Mesendoderm (in vitro differentiated cells): ENCODE data around the gene TEX51.

Source experiments
- DNase-seq: peaks from one replicate; pipeline ENCODE4 v3.0.0; 2013
- H2AK5ac ChIP-seq: 2 replicates; pipeline ENCODE4 v1.6.1; 2013; ENCODE audit warnings: low read length, inconsistent platforms
- H2BK120ac ChIP-seq: 2 replicates; pipeline ENCODE4 v1.6.1; 2013; ENCODE audit warnings: low read depth, mild to moderate bottlenecking, low read length, moderate library complexity, mixed read lengths
- H2BK15ac ChIP-seq: replicated peaks from 2 replicates; pipeline ENCODE4 v1.6.1; 2013; ENCODE audit warnings: low read depth, mild to moderate bottlenecking, moderate library complexity
- H2BK5ac ChIP-seq: 2 replicates; pipeline ENCODE4 v1.6.1; 2013; ENCODE audit warnings: low read length, inconsistent platforms
- H3K18ac ChIP-seq: 2 replicates; pipeline ENCODE4 v1.6.1; 2013; ENCODE audit warnings: mild to moderate bottlenecking, low read length, mixed read lengths
- H3K23ac ChIP-seq: one replicate; pipeline ENCODE4 v1.6.1; 2013; ENCODE audit warnings: low read length
- H3K27ac ChIP-seq: 2 replicates; pipeline ENCODE4 v1.5.1; 2013; ENCODE audit warnings: low read depth, mild to moderate bottlenecking, inconsistent platforms, low read length, moderate library complexity
- H3K27me3 ChIP-seq: 2 replicates; pipeline ENCODE4 v1.6.1; 2013; ENCODE audit warnings: low read length, control low read depth, mild to moderate bottlenecking, inconsistent platforms; ENCODE audit not compliant: insufficient read depth, poor library complexity
- H3K36me3 ChIP-seq: 2 replicates; pipeline ENCODE4 v1.6.1; 2013; ENCODE audit warnings: low read length, inconsistent platforms; ENCODE audit not compliant: control insufficient read depth, insufficient read depth
- H3K4ac ChIP-seq: one replicate; pipeline ENCODE4 v1.6.1; 2013; ENCODE audit warnings: low read depth, mild to moderate bottlenecking, low read length, moderate library complexity
- H3K4me1 ChIP-seq: 2 replicates; pipeline ENCODE4 v1.6.1; 2013; ENCODE audit warnings: low read depth, low read length, inconsistent platforms; ENCODE audit not compliant: control insufficient read depth
- H3K4me2 ChIP-seq: 2 replicates; pipeline ENCODE4 v1.6.1; 2013; ENCODE audit warnings: low read length
- H3K4me3 ChIP-seq: 2 replicates; pipeline ENCODE4 v1.5.1; 2013; ENCODE audit warnings: mild to moderate bottlenecking, low read length
- H3K56ac ChIP-seq: one replicate; pipeline ENCODE4 v1.6.1; 2013; ENCODE audit warnings: low read length
- H3K79me1 ChIP-seq: 2 replicates; pipeline ENCODE4 v1.6.1; 2013; ENCODE audit warnings: low read length, inconsistent platforms
- H3K79me2 ChIP-seq: 2 replicates; pipeline ENCODE4 v1.6.1; 2013; ENCODE audit warnings: mild to moderate bottlenecking, low read length; ENCODE audit not compliant: control insufficient read depth, insufficient read depth
- H3K9ac ChIP-seq: 2 replicates; pipeline ENCODE4 v1.6.1; 2013; ENCODE audit warnings: low read length, inconsistent platforms
- H4K5ac ChIP-seq: one replicate; pipeline ENCODE4 v1.6.1; 2013; ENCODE audit warnings: low read length
- H4K8ac ChIP-seq: one replicate; pipeline ENCODE4 v1.6.1; 2013; ENCODE audit warnings: low read depth, mild to moderate bottlenecking, control low read depth, low read length, moderate library complexity
- WGBS: extraction: QIAGEN DNeasy Blood & Tissue Kit; methylation state at CpG from one replicate; pipeline ENCODE4 v1.1.7; 2013; ENCODE audit warnings: low lambda C conversion rate, missing lambda C conversion rate; ENCODE audit not compliant: insufficient coverage; ENCODE audit errors: extremely low coverage; 5-methylcytosine and 5-hydroxymethylcytosine counted together

Gene TEX51

GRCh38 chr2:126858991-126859390, 39.7 kb upstream of the TEX51 start:
- no peak overlapping the region for H3K23ac ChIP-seq
- no peak overlapping the region for H4K5ac ChIP-seq
- H3K56ac ChIP-seq: no peak overlapping the region
- H3K4me2 ChIP-seq: no peak overlapping the region
- no peak overlapping the region for H2BK120ac ChIP-seq
- no peak overlapping the region for H3K9ac ChIP-seq
- H3K4ac ChIP-seq: no peak overlapping the region
- H3K4me3 ChIP-seq: no peak overlapping the region
- H2AK5ac ChIP-seq: no peak overlapping the region
- H3K27ac ChIP-seq: no peak overlapping the region
- DNase-seq: no peak
- no peak overlapping the region for H4K8ac ChIP-seq
- no CpG with 5 or more reads among the region's 5 CpGs for WGBS
- no peaks in the 10 kb centered on the region for H3K4me1 ChIP-seq
- no peaks in the 10 kb centered on the region for H3K79me2 ChIP-seq
- no peaks in the 10 kb centered on the region for H3K27me3 ChIP-seq
- no peak overlapping the region for H3K18ac ChIP-seq
- no peak overlapping the region for H2BK5ac ChIP-seq
- no peak overlapping the region for H2BK15ac ChIP-seq
- H3K79me1 ChIP-seq: no peaks in the 10 kb centered on the region
- no peaks in the 10 kb centered on the region for H3K36me3 ChIP-seq

GRCh38 chr2:126859631-126860030, 39.1 kb upstream of the TEX51 start:
- Histone ChIP-seq H3K18ac (no peak overlapping the region), H2AK5ac (no peak overlapping the region), H3K79me2 (no peaks in the 10 kb centered on the region), H3K4ac (no peak overlapping the region), H3K23ac (no peak overlapping the region), H3K4me3 (no peak overlapping the region), H4K5ac (no peak overlapping the region), H3K36me3 (no peaks in the 10 kb centered on the region), H3K9ac (no peak overlapping the region), H3K4me1 (no peaks in the 10 kb centered on the region), H2BK15ac (no peak overlapping the region), H3K56ac (no peak overlapping the region), H3K27me3 (no peaks in the 10 kb centered on the region), H3K27ac (no peak overlapping the region), H2BK120ac (no peak overlapping the region), H3K4me2 (no peak overlapping the region), H4K8ac (no peak overlapping the region), H3K79me1 (no peaks in the 10 kb centered on the region), H2BK5ac (no peak overlapping the region)
- DNase-seq: no peak

GRCh38 chr2:126860385-126860784, 38.3 kb upstream of the TEX51 start:
- Histone ChIP-seq H4K5ac (no peak overlapping the region), H3K4me3 (no peak overlapping the region), H3K23ac (no peak overlapping the region), H2BK15ac (no peak overlapping the region), H2BK5ac (no peak overlapping the region), H3K18ac (no peak overlapping the region), H3K79me2 (no peaks in the 10 kb centered on the region), H3K4ac (no peak overlapping the region), H3K9ac (no peak overlapping the region), H3K56ac (no peak overlapping the region), H4K8ac (no peak overlapping the region), H2BK120ac (no peak overlapping the region), H2AK5ac (no peak overlapping the region), H3K4me1 (no peaks in the 10 kb centered on the region), H3K27me3 (no peaks in the 10 kb centered on the region), H3K79me1 (no peaks in the 10 kb centered on the region), H3K27ac (no peak overlapping the region), H3K4me2 (no peak overlapping the region), H3K36me3 (no peaks in the 10 kb centered on the region)
- DNase-seq: no peak
- no CpG with 5 or more reads among the region's 2 CpGs for WGBS

- Histone ChIP-seq H4K8ac (no peak overlapping the region), H3K9ac (no peak overlapping the region), H3K36me3 (no peaks in the 10 kb centered on the region), H3K27me3 (no peaks in the 10 kb centered on the region), H3K4me3 (no peak overlapping the region), H3K79me2 (no peaks in the 10 kb centered on the region), H3K18ac (no peak overlapping the region), H2BK15ac (no peak overlapping the region), H3K79me1 (no peaks in the 10 kb centered on the region), H3K4me2 (no peak overlapping the region), H3K56ac (no peak overlapping the region), H4K5ac (no peak overlapping the region), H3K4me1 (no peaks in the 10 kb centered on the region), H3K4ac (no peak overlapping the region), H3K27ac (no peak overlapping the region), H2BK120ac (no peak overlapping the region), H3K23ac (no peak overlapping the region), H2BK5ac (no peak overlapping the region), H2AK5ac (no peak overlapping the region)
- no CpG with 5 or more reads among the region's 1 CpG for WGBS
- DNase-seq: no peak
Measured at GRCh38 chr2:126862730-126863129, 36.0 kb upstream of the TEX51 start.

GRCh38 chr2:126863336-126864015, 35.2 kb upstream of the TEX51 start:
- H3K27ac ChIP-seq: no peak overlapping the region
- H3K4me2 ChIP-seq: no peak overlapping the region
- no CpG with 5 or more reads among the region's 5 CpGs for WGBS
- H3K79me2 ChIP-seq: no peaks in the 10 kb centered on the region
- DNase-seq: no peak
- no peak overlapping the region for H4K5ac ChIP-seq
- no peaks in the 10 kb centered on the region for H3K27me3 ChIP-seq
- H4K8ac ChIP-seq: no peak overlapping the region
- H3K79me1 ChIP-seq: no peaks in the 10 kb centered on the region
- no peak overlapping the region for H3K4me3 ChIP-seq
- H2BK15ac ChIP-seq: no peak overlapping the region
- H2BK120ac ChIP-seq: no peak overlapping the region
- no peak overlapping the region for H3K23ac ChIP-seq
- H3K4ac ChIP-seq: no peak overlapping the region
- H3K36me3 ChIP-seq: no peaks in the 10 kb centered on the region
- no peak overlapping the region for H2AK5ac ChIP-seq
- H3K56ac ChIP-seq: no peak overlapping the region
- H3K18ac ChIP-seq: no peak overlapping the region
- H2BK5ac ChIP-seq: no peak overlapping the region
- no peak overlapping the region for H3K9ac ChIP-seq
- H3K4me1 ChIP-seq: no peaks in the 10 kb centered on the region

GRCh38 chr2:126864861-126865260, 33.8 kb upstream of the TEX51 start:
- Histone ChIP-seq H2AK5ac (no peak overlapping the region), H3K27ac (no peak overlapping the region), H4K8ac (no peak overlapping the region), H3K56ac (no peak overlapping the region), H3K23ac (no peak overlapping the region), H3K27me3 (no peaks in the 10 kb centered on the region), H3K4me2 (no peak overlapping the region), H3K36me3 (no peaks in the 10 kb centered on the region), H3K79me1 (no peaks in the 10 kb centered on the region), H3K4me3 (no peak overlapping the region), H3K18ac (no peak overlapping the region), H3K4ac (no peak overlapping the region), H2BK120ac (no peak overlapping the region), H2BK5ac (no peak overlapping the region), H2BK15ac (no peak overlapping the region), H3K4me1 (no peaks in the 10 kb centered on the region), H4K5ac (no peak overlapping the region), H3K9ac (no peak overlapping the region), H3K79me2 (no peaks in the 10 kb centered on the region)
- WGBS: no CpG with 5 or more reads among the region's 3 CpGs
- DNase-seq: peak; percentile 27
